HEK293 (cell line): ENCODE measurements around the gene KATNAL1.

Source experiments
- FEZF1 ChIP-seq: fragments of 450-650 bp; formaldehyde crosslinking; IDR thresholded peaks from 2 replicates; pipeline ENCODE4 v1.5.1; 2016; ENCODE audit warnings: missing biosample characterization, missing genetic modification characterization
- IKZF3 ChIP-seq: fragments of 450-650 bp; IDR thresholded peaks from 2 replicates; pipeline ENCODE4 v1.5.0; 2018; ENCODE audit warnings: missing biosample characterization, mild to moderate bottlenecking, missing genetic modification characterization, moderate library complexity
- KLF9 ChIP-seq: fragments of 450-650 bp; formaldehyde crosslinking; IDR thresholded peaks from 2 replicates; pipeline ENCODE4 v1.5.1; 2016; ENCODE audit warnings: missing biosample characterization, missing genetic modification characterization, low read depth
- SP7 ChIP-seq: fragments of 450-650 bp; formaldehyde crosslinking; IDR thresholded peaks from 2 replicates; pipeline ENCODE4 v1.5.1; 2016; ENCODE audit warnings: missing biosample characterization, missing genetic modification characterization
- TRIM28 ChIP-seq: IDR thresholded peaks from 2 replicates; pipeline ENCODE4 v1.6.1; 2011; ENCODE audit warnings: low read length, control low read depth, borderline replicate concordance
- ZFP37 ChIP-seq: fragments of 450-650 bp; formaldehyde crosslinking; IDR thresholded peaks from 2 replicates; pipeline ENCODE4 v1.5.1; 2016; ENCODE audit warnings: missing biosample characterization, missing genetic modification characterization
- ZIC2 ChIP-seq: fragments of 450-650 bp; formaldehyde crosslinking; IDR thresholded peaks from 2 replicates; pipeline ENCODE4 v1.5.1; 2016; ENCODE audit warnings: missing biosample characterization, missing genetic modification characterization
- ZNF10 ChIP-seq: fragments of 450-650 bp; formaldehyde crosslinking; IDR thresholded peaks from 2 replicates; pipeline ENCODE4 v1.5.1; 2017; ENCODE audit warnings: missing biosample characterization, missing genetic modification characterization
- ZNF175 ChIP-seq: fragments of 450-650 bp; formaldehyde crosslinking; IDR thresholded peaks from 2 replicates; pipeline ENCODE4 v1.5.1; 2016; ENCODE audit warnings: missing biosample characterization, missing genetic modification characterization
- ZNF211 ChIP-seq: fragments of 450-650 bp; formaldehyde crosslinking; IDR thresholded peaks from 2 replicates; pipeline ENCODE4 v1.5.1; 2016; ENCODE audit warnings: low read depth, missing biosample characterization, missing genetic modification characterization
- ZNF350 ChIP-seq: fragments of 450-650 bp; formaldehyde crosslinking; IDR thresholded peaks from 2 replicates; pipeline ENCODE4 v1.5.0; 2017; ENCODE audit warnings: missing biosample characterization, mild to moderate bottlenecking, missing genetic modification characterization
- ZNF394 ChIP-seq: fragments of 450-650 bp; formaldehyde crosslinking; IDR thresholded peaks from 2 replicates; pipeline ENCODE4 v1.5.1; 2016; ENCODE audit warnings: missing biosample characterization, missing genetic modification characterization, mild to moderate bottlenecking, moderate library complexity, borderline replicate concordance
- ZNF529 ChIP-seq: fragments of 450-650 bp; formaldehyde crosslinking; IDR thresholded peaks from 2 replicates; pipeline ENCODE4 v1.5.1; 2017; ENCODE audit warnings: missing genetic modification characterization, missing biosample characterization; ENCODE audit not compliant: insufficient replicate concordance
- ZNF555 ChIP-seq: fragments of 450-650 bp; formaldehyde crosslinking; conservative IDR thresholded peaks from 2 replicates; pipeline ENCODE4 v1.5.1; 2017; ENCODE audit warnings: missing biosample characterization, mild to moderate bottlenecking, missing genetic modification characterization, inconsistent platforms
- ZNF560 ChIP-seq: fragments of 450-650 bp; formaldehyde crosslinking; IDR thresholded peaks from 2 replicates; pipeline ENCODE4 v1.5.1; 2017; ENCODE audit warnings: missing biosample characterization, missing genetic modification characterization, borderline replicate concordance
- ZNF596 ChIP-seq: fragments of 450-650 bp; IDR thresholded peaks from 2 replicates; pipeline ENCODE4 v1.5.0; 2018; ENCODE audit warnings: missing biosample characterization, mild to moderate bottlenecking, missing genetic modification characterization, moderate library complexity
- ZNF639 ChIP-seq: fragments of 450-650 bp; formaldehyde crosslinking; IDR thresholded peaks from 2 replicates; pipeline ENCODE4 v1.5.1; 2016; ENCODE audit warnings: missing biosample characterization, missing genetic modification characterization
- ZNF654 ChIP-seq: fragments of 450-650 bp; formaldehyde crosslinking; IDR thresholded peaks from 2 replicates; pipeline ENCODE4 v1.5.1; 2016; ENCODE audit warnings: low read depth, missing biosample characterization, missing genetic modification characterization
- ZNF658 ChIP-seq: fragments of 450-650 bp; formaldehyde crosslinking; IDR thresholded peaks from 2 replicates; pipeline ENCODE4; 2016; ENCODE audit warnings: missing biosample characterization, missing genetic modification characterization
- ZNF701 ChIP-seq: fragments of 450-650 bp; formaldehyde crosslinking; IDR thresholded peaks from 2 replicates; pipeline ENCODE4 v1.5.1; 2016; ENCODE audit warnings: missing biosample characterization, missing genetic modification characterization
- ZNF776 ChIP-seq: fragments of 450-650 bp; formaldehyde crosslinking; IDR thresholded peaks from 2 replicates; pipeline ENCODE4 v1.5.0; 2017; ENCODE audit warnings: missing biosample characterization, missing genetic modification characterization, borderline replicate concordance
- ZNF843 ChIP-seq: fragments of 450-650 bp; formaldehyde crosslinking; IDR thresholded peaks from 2 replicates; pipeline ENCODE4 v1.5.1; 2016; ENCODE audit warnings: missing biosample characterization, missing genetic modification characterization
- TF ChIP-seq, protein P1 (sequence below): fragments of 450-650 bp; formaldehyde crosslinking; IDR thresholded peaks from 2 replicates; pipeline ENCODE4 v1.5.1; 2016; ENCODE audit warnings: missing biosample characterization, missing genetic modification characterization, borderline replicate concordance
- TF ChIP-seq, protein P2 (sequence below): fragments of 450-650 bp; formaldehyde crosslinking; IDR thresholded peaks from 2 replicates; pipeline ENCODE4 v1.5.1; 2016; ENCODE audit warnings: missing biosample characterization, missing genetic modification characterization
- TF ChIP-seq, protein P3 (sequence below): fragments of 450-650 bp; formaldehyde crosslinking; IDR thresholded peaks from 2 replicates; pipeline ENCODE4 v1.5.1; 2016; ENCODE audit warnings: missing biosample characterization, missing genetic modification characterization
- TF ChIP-seq, protein P4 (sequence below): fragments of 450-650 bp; formaldehyde crosslinking; IDR thresholded peaks from 2 replicates; pipeline ENCODE4 v1.5.1; 2017; ENCODE audit warnings: missing biosample characterization, missing genetic modification characterization

The KATNAL1 gene

GRCh38 chr13:30319130-30319529, 11.8 kb upstream of the KATNAL1 start (continued):
- TF ChIP-seq ZNF211 (no peak), ZNF843 (tag by site-specific recombination) (peak; percentile 63; the same call in 1 of the 2 replicates), ZIC2 (tag by site-specific recombination) (peak; percentile 42; the same call in 1 of the 2 replicates), SP7 (tag by site-specific recombination) (peak; percentile 70), ZNF350 (tag by site-specific recombination) (no peak), IKZF3 (tag by site-specific recombination) (0 out of 2 replicates have a peak, but pooled peaks have one; percentile 33), ZNF654 (tag by site-specific recombination) (no peak), ZNF175 (tag by site-specific recombination) (no peak), ZNF529 (tag by site-specific recombination) (no peak), TRIM28 (0 out of 2 replicates have a peak, but pooled peaks have one; percentile 64), ZNF639 (tag by site-specific recombination) (no peak), ZNF776 (tag by site-specific recombination) (no peak), ZNF394 (tag by site-specific recombination) (no peak), ZNF555 (tag by site-specific recombination) (no peak), ZNF10 (tag by site-specific recombination) (no peak), ZNF596 (0 out of 2 replicates have a peak, but pooled peaks have one; percentile 17), ZNF701 (tag by site-specific recombination) (no peak), ZNF658 (tag by site-specific recombination) (no peak), KLF9 (no peak), FEZF1 (tag by site-specific recombination) (peak; percentile 85), ZFP37 (tag by site-specific recombination) (no peak), ZNF560 (no peak)
- TF ChIP-seq, protein P1, sequence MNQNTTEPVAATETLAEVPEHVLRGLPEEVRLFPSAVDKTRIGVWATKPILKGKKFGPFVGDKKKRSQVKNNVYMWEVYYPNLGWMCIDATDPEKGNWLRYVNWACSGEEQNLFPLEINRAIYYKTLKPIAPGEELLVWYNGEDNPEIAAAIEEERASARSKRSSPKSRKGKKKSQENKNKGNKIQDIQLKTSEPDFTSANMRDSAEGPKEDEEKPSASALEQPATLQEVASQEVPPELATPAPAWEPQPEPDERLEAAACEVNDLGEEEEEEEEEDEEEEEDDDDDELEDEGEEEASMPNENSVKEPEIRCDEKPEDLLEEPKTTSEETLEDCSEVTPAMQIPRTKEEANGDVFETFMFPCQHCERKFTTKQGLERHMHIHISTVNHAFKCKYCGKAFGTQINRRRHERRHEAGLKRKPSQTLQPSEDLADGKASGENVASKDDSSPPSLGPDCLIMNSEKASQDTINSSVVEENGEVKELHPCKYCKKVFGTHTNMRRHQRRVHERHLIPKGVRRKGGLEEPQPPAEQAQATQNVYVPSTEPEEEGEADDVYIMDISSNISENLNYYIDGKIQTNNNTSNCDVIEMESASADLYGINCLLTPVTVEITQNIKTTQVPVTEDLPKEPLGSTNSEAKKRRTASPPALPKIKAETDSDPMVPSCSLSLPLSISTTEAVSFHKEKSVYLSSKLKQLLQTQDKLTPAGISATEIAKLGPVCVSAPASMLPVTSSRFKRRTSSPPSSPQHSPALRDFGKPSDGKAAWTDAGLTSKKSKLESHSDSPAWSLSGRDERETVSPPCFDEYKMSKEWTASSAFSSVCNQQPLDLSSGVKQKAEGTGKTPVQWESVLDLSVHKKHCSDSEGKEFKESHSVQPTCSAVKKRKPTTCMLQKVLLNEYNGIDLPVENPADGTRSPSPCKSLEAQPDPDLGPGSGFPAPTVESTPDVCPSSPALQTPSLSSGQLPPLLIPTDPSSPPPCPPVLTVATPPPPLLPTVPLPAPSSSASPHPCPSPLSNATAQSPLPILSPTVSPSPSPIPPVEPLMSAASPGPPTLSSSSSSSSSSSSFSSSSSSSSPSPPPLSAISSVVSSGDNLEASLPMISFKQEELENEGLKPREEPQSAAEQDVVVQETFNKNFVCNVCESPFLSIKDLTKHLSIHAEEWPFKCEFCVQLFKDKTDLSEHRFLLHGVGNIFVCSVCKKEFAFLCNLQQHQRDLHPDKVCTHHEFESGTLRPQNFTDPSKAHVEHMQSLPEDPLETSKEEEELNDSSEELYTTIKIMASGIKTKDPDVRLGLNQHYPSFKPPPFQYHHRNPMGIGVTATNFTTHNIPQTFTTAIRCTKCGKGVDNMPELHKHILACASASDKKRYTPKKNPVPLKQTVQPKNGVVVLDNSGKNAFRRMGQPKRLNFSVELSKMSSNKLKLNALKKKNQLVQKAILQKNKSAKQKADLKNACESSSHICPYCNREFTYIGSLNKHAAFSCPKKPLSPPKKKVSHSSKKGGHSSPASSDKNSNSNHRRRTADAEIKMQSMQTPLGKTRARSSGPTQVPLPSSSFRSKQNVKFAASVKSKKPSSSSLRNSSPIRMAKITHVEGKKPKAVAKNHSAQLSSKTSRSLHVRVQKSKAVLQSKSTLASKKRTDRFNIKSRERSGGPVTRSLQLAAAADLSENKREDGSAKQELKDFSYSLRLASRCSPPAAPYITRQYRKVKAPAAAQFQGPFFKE = no peak
- TF ChIP-seq, protein P2, sequence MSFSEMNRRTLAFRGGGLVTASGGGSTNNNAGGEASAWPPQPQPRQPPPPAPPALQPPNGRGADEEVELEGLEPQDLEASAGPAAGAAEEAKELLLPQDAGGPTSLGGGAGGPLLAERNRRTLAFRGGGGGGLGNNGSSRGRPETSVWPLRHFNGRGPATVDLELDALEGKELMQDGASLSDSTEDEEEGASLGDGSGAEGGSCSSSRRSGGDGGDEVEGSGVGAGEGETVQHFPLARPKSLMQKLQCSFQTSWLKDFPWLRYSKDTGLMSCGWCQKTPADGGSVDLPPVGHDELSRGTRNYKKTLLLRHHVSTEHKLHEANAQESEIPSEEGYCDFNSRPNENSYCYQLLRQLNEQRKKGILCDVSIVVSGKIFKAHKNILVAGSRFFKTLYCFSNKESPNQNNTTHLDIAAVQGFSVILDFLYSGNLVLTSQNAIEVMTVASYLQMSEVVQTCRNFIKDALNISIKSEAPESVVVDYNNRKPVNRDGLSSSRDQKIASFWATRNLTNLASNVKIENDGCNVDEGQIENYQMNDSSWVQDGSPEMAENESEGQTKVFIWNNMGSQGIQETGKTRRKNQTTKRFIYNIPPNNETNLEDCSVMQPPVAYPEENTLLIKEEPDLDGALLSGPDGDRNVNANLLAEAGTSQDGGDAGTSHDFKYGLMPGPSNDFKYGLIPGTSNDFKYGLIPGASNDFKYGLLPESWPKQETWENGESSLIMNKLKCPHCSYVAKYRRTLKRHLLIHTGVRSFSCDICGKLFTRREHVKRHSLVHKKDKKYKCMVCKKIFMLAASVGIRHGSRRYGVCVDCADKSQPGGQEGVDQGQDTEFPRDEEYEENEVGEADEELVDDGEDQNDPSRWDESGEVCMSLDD = no peak
- TF ChIP-seq, protein P3, sequence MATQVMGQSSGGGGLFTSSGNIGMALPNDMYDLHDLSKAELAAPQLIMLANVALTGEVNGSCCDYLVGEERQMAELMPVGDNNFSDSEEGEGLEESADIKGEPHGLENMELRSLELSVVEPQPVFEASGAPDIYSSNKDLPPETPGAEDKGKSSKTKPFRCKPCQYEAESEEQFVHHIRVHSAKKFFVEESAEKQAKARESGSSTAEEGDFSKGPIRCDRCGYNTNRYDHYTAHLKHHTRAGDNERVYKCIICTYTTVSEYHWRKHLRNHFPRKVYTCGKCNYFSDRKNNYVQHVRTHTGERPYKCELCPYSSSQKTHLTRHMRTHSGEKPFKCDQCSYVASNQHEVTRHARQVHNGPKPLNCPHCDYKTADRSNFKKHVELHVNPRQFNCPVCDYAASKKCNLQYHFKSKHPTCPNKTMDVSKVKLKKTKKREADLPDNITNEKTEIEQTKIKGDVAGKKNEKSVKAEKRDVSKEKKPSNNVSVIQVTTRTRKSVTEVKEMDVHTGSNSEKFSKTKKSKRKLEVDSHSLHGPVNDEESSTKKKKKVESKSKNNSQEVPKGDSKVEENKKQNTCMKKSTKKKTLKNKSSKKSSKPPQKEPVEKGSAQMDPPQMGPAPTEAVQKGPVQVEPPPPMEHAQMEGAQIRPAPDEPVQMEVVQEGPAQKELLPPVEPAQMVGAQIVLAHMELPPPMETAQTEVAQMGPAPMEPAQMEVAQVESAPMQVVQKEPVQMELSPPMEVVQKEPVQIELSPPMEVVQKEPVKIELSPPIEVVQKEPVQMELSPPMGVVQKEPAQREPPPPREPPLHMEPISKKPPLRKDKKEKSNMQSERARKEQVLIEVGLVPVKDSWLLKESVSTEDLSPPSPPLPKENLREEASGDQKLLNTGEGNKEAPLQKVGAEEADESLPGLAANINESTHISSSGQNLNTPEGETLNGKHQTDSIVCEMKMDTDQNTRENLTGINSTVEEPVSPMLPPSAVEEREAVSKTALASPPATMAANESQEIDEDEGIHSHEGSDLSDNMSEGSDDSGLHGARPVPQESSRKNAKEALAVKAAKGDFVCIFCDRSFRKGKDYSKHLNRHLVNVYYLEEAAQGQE (tag by site-specific recombination) = no peak
- TF ChIP-seq, protein P4, sequence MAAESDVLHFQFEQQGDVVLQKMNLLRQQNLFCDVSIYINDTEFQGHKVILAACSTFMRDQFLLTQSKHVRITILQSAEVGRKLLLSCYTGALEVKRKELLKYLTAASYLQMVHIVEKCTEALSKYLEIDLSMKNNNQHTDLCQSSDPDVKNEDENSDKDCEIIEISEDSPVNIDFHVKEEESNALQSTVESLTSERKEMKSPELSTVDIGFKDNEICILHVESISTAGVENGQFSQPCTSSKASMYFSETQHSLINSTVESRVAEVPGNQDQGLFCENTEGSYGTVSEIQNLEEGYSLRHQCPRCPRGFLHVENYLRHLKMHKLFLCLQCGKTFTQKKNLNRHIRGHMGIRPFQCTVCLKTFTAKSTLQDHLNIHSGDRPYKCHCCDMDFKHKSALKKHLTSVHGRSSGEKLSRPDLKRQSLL (tag by site-specific recombination) = no peak
